Sigmoid colon (tissue), 4 donors: ENCODE measurements around the gene RPS6KA2.

Experiments
- EP300 ChIP-seq, 4 donors: sonication (generic); formaldehyde crosslinking; IDR thresholded peaks; one replicate each; pipeline ENCODE4 v1.6.1; 2017; ENCODE audit warnings: antibody characterized with exemption in 4 of 4
- POLR2A ChIP-seq, 2 donors: fragments of 450-650 bp; IDR thresholded peaks; one replicate each; pipeline ENCODE4 v1.6.1; 2016; ENCODE audit warnings: antibody characterized with exemption in 2 of 2, mild to moderate bottlenecking in 2 of 2, moderate library complexity in 2 of 2
- POLR2AphosphoS5 ChIP-seq, 4 donors: sonication (generic); formaldehyde crosslinking; IDR thresholded peaks; one replicate each; pipeline ENCODE4 v1.6.1; 2017; ENCODE audit warnings: antibody characterized with exemption in 4 of 4
- TF ChIP-seq, protein P1 (sequence below), 4 experiments: fragments of 450-650 bp in 3 of 4; fragments of 200-600 bp in 1 of 4; IDR thresholded peaks; one replicate each; pipeline ENCODE4 v1.5.1; 2016 to 2019; ENCODE audit warnings: antibody characterized with exemption in 4 of 4, mild to moderate bottlenecking in 3 of 4, moderate library complexity in 2 of 4

DNA sequence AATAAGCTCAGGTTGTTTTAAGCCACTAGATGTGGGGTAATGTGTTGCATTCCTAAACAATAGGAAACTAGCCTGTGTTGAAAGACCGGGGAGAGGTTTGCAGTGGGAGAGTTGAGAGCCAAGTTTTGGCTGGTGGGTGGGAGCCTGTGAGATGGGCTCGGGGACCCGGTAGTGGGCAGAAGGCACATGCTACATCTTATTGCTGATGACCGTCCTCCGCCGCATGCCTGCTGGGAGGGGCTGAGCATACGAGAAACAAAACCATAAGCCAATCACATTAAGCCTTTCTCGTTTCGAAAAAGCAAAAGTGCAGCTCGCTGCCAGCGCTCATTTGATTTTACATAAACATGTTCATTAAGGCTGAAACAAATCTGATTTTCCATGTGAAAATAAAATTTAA is 186.9 kb downstream of the RPS6KA2 start:
- TF ChIP-seq, protein P1, sequence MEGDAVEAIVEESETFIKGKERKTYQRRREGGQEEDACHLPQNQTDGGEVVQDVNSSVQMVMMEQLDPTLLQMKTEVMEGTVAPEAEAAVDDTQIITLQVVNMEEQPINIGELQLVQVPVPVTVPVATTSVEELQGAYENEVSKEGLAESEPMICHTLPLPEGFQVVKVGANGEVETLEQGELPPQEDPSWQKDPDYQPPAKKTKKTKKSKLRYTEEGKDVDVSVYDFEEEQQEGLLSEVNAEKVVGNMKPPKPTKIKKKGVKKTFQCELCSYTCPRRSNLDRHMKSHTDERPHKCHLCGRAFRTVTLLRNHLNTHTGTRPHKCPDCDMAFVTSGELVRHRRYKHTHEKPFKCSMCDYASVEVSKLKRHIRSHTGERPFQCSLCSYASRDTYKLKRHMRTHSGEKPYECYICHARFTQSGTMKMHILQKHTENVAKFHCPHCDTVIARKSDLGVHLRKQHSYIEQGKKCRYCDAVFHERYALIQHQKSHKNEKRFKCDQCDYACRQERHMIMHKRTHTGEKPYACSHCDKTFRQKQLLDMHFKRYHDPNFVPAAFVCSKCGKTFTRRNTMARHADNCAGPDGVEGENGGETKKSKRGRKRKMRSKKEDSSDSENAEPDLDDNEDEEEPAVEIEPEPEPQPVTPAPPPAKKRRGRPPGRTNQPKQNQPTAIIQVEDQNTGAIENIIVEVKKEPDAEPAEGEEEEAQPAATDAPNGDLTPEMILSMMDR (IDR thresholded peaks at IDR 0.05): no peak
- TF ChIP-seq POLR2A (IDR thresholded peaks at IDR 0.05) (no peak), POLR2AphosphoS5 (IDR thresholded peaks at IDR 0.05) (no peak), EP300 (IDR thresholded peaks at IDR 0.05) (no peak)
